H1 (cell line): ENCODE measurements around the gene FAM83B. TPM values are rescaled to one million over a fixed set of nuclear protein-coding genes. Genes with fewer than 3 reads are reported as not detected.

ENCODE experiments used
- CTCF ChIA-PET: fragments of 300-600 bp; sonication (Branson Sonifier 250); formaldehyde crosslinking; loops from one replicate; lab custom pipeline; 2021; ENCODE audit not compliant: partially characterized antibody; lab: Charles Lee
- POLR2A ChIA-PET: fragments of 300-600 bp; sonication (Branson Sonifier 250); formaldehyde crosslinking; loops from one replicate; lab custom pipeline; 2021; ENCODE audit warnings: inconsistent platforms; ENCODE audit not compliant: partially characterized antibody; lab: Charles Lee
- DNase-seq, 2 experiments: peaks; one replicate each; pipeline versions ENCODE4 v3.0.0 to v3.0.0-alpha.2; 2010 to 2022; ENCODE audit warnings: low spot score in 2 of 2, low read depth in 1 of 2, mixed read lengths in 1 of 2
- FAIRE-seq: peaks from 2 replicates; lab custom pipeline; 2011; peaks lifted over from hg19 to GRCh38; lab: Jason Lieb, UNC
- H2AFZ ChIP-seq: 2 replicates; pipeline ENCODE4 v1.8.1; 2012; ENCODE audit warnings: low read length, inconsistent platforms
- H2AK5ac ChIP-seq: 2 replicates; pipeline ENCODE4 v1.6.1; 2013; ENCODE audit warnings: low read depth, low read length
- H2BK120ac ChIP-seq: replicated peaks from 2 replicates; pipeline ENCODE3; 2013; ENCODE audit warnings: low read depth, low read length, inconsistent platforms
- H2BK12ac ChIP-seq: 2 replicates; pipeline ENCODE4 v1.6.1; 2013; ENCODE audit warnings: low read depth, low read length
- H2BK15ac ChIP-seq: 2 replicates; pipeline ENCODE4 v1.6.1; 2013; ENCODE audit warnings: low read length
- H2BK20ac ChIP-seq: 2 replicates; pipeline ENCODE4 v1.6.1; 2013; ENCODE audit warnings: low read length
- H2BK5ac ChIP-seq: 2 replicates; pipeline ENCODE4 v1.6.1; 2013; ENCODE audit warnings: low read depth, low read length
- H3K14ac ChIP-seq: 2 replicates; pipeline ENCODE4 v1.6.1; 2013; ENCODE audit warnings: inconsistent platforms; ENCODE audit not compliant: insufficient read length
- H3K18ac ChIP-seq: 2 replicates; pipeline ENCODE4 v1.6.1; 2013; ENCODE audit warnings: low read length; ENCODE audit errors: extremely low read depth
- H3K23ac ChIP-seq: 2 replicates; pipeline ENCODE4 v1.6.1; 2013; ENCODE audit warnings: inconsistent platforms; ENCODE audit not compliant: insufficient read length
- H3K23me2 ChIP-seq: 2 replicates; pipeline ENCODE4 v1.6.1; 2013; ENCODE audit warnings: low read depth, low read length
- H3K27ac ChIP-seq: 2 replicates; pipeline ENCODE4 v1.6.1; 2011; ENCODE audit warnings: low read depth, low read length, inconsistent platforms
- H3K27me3 ChIP-seq, 4 experiments: replicated peaks in 1 of 4; 1 replicate in 1 of 4; 2 replicates in 3 of 4; pipeline versions ENCODE4 v1.6.1 to v1.8.1; 2011 to 2013; ENCODE audit warnings: low read length in 3 of 4, mild to moderate bottlenecking in 3 of 4, inconsistent platforms in 2 of 4, mixed read lengths in 2 of 4, moderate library complexity in 1 of 4; ENCODE audit not compliant: control insufficient read depth in 3 of 4, insufficient read depth in 3 of 4; ENCODE audit errors: extremely low read depth in 1 of 4
- H3K36me3 ChIP-seq, 4 experiments: 2 replicates each; pipeline versions ENCODE4 v1.6.1 to v1.8.1; 2011 to 2013; ENCODE audit warnings: mild to moderate bottlenecking in 4 of 4, low read length in 3 of 4, moderate library complexity in 2 of 4, control low read depth in 1 of 4, inconsistent platforms in 1 of 4; ENCODE audit not compliant: insufficient read depth in 4 of 4, control insufficient read depth in 2 of 4
- H3K4ac ChIP-seq: replicated peaks from 2 replicates; pipeline ENCODE3; 2013; ENCODE audit warnings: low read length, low read depth, mixed read lengths, inconsistent platforms; ENCODE audit not compliant: insufficient read length
- H3K4me1 ChIP-seq, 4 experiments: replicated peaks in 1 of 4; 1 replicate in 1 of 4; 2 replicates in 3 of 4; pipeline versions ENCODE4 v1.6.1 to v1.8.1; 2011 to 2013; ENCODE audit warnings: low read length in 3 of 4, inconsistent platforms in 2 of 4, mixed read lengths in 1 of 4; ENCODE audit not compliant: insufficient read depth in 4 of 4, control insufficient read depth in 3 of 4
- H3K4me2 ChIP-seq, 2 experiments: 2 replicates each; pipeline versions ENCODE4 v1.6.1 to v1.8.1; 2011 to 2013; ENCODE audit warnings: low read depth in 2 of 2, low read length in 2 of 2, control low read depth in 1 of 2, inconsistent platforms in 1 of 2, mild to moderate bottlenecking in 1 of 2; ENCODE audit not compliant: insufficient read depth in 1 of 2
- H3K4me3 ChIP-seq, 4 experiments: fragments of 200-600, 300-600 bp in 1 of 4; sonication (generic), shearing (Covaris generic), sonication (Bioruptor Twin) in 1 of 4; 2 replicates each; pipeline versions ENCODE4 v1.5.1 to v1.8.1; 2011 to 2016; ENCODE audit warnings: low read length in 4 of 4, low read depth in 3 of 4, control low read depth in 2 of 4, inconsistent platforms in 2 of 4, mild to moderate bottlenecking in 2 of 4, mixed read lengths in 1 of 4, moderate library complexity in 1 of 4; ENCODE audit not compliant: insufficient read depth in 2 of 4; ENCODE audit errors: extremely low read depth in 1 of 4
- H3K56ac ChIP-seq: replicated peaks from 2 replicates; pipeline ENCODE3; 2013; ENCODE audit warnings: low read depth, mild to moderate bottlenecking, mixed read lengths, low read length, inconsistent platforms; ENCODE audit not compliant: insufficient read length
- H3K79me1 ChIP-seq: 2 replicates; pipeline ENCODE4 v1.6.1; 2013; ENCODE audit warnings: low read depth, low read length, control low read depth
- H3K79me2 ChIP-seq, 2 experiments: 2 replicates each; pipeline versions ENCODE4 v1.6.1 to v1.8.1; 2012 to 2013; ENCODE audit warnings: low read length in 2 of 2, mild to moderate bottlenecking in 2 of 2, inconsistent platforms in 1 of 2; ENCODE audit not compliant: insufficient read depth in 2 of 2, control insufficient read depth in 1 of 2
- H3K9ac ChIP-seq, 4 experiments: replicated peaks in 1 of 4; 1 replicate in 1 of 4; 2 replicates in 3 of 4; pipeline versions ENCODE4 v1.6.1 to v1.8.1; 2011 to 2013; ENCODE audit warnings: low read depth in 3 of 4, low read length in 3 of 4, control low read depth in 2 of 4, mild to moderate bottlenecking in 2 of 4, moderate library complexity in 2 of 4, inconsistent platforms in 1 of 4; ENCODE audit errors: extremely low read depth in 1 of 4
- H3K9me3 ChIP-seq, 2 experiments: 2 replicates each; pipeline versions ENCODE4 v1.6.1 to v1.8.1; 2012 to 2013; ENCODE audit warnings: mild to moderate bottlenecking in 2 of 2, moderate library complexity in 2 of 2, control low read depth in 1 of 2, inconsistent platforms in 1 of 2, low read depth in 1 of 2, low read length in 1 of 2, mixed read lengths in 1 of 2; ENCODE audit not compliant: insufficient read depth in 2 of 2
- H4K20me1 ChIP-seq, 2 experiments: replicated peaks in 1 of 2; 2 replicates each; pipeline versions ENCODE3 to v1.8.1; 2011 to 2013; ENCODE audit warnings: inconsistent platforms in 2 of 2, low read length in 2 of 2, mild to moderate bottlenecking in 1 of 2; ENCODE audit not compliant: insufficient read depth in 2 of 2, control insufficient read depth in 1 of 2
- H4K5ac ChIP-seq: 2 replicates; pipeline ENCODE4 v1.6.1; 2013; ENCODE audit warnings: low read length, low read depth, mixed read lengths, inconsistent platforms; ENCODE audit not compliant: insufficient read length
- H4K8ac ChIP-seq: 2 replicates; pipeline ENCODE4 v1.8.0; 2013; ENCODE audit warnings: mild to moderate bottlenecking, moderate library complexity, low read length, inconsistent platforms; ENCODE audit not compliant: insufficient read depth; ENCODE audit errors: extremely low read depth
- H4K91ac ChIP-seq: replicated peaks from 2 replicates; pipeline ENCODE3; 2013; ENCODE audit warnings: low read length, mixed read lengths, inconsistent platforms; ENCODE audit not compliant: insufficient read length
- CBX5 ChIP-seq: fragments of 300-800, 300-1000 bp; sonication (generic); IDR thresholded peaks from 2 replicates; pipeline ENCODE4 v1.7.1; 2016; ENCODE audit warnings: antibody characterized with exemption, low read length, low read depth
- CTCF ChIP-seq, 3 experiments: IDR thresholded peaks; 1 replicate in 2 of 3; 2 replicates in 1 of 3; pipeline versions ENCODE4 v1.5.1 to v1.6.1; 2011; ENCODE audit warnings: low read length in 3 of 3, mild to moderate bottlenecking in 3 of 3, inconsistent platforms in 2 of 3, low read depth in 1 of 3, moderate library complexity in 1 of 3; ENCODE audit not compliant: insufficient read depth in 1 of 3; ENCODE audit errors: control extremely low read depth in 1 of 3
- RAD21 ChIP-seq, 2 experiments: IDR thresholded peaks in 1 of 2; conservative IDR thresholded peaks in 1 of 2; 2 replicates each; pipeline ENCODE4 v1.6.1; 2011; ENCODE audit warnings: low read depth in 2 of 2, low read length in 2 of 2, improper control_type of control experiment in 1 of 2, inconsistent platforms in 1 of 2, mild to moderate bottlenecking in 1 of 2, moderate library complexity in 1 of 2
- WGBS, 2 experiments: shearing (Covaris generic) in 1 of 2; methylation state at CpG; one replicate each; pipeline versions ENCODE4 v1.1.6 to v1.1.7; 2013 to 2015; ENCODE audit warnings: low lambda C conversion rate in 2 of 2, mixed read lengths in 2 of 2, inconsistent platforms in 1 of 2, low coverage in 1 of 2, missing lambda C conversion rate in 1 of 2; ENCODE audit not compliant: insufficient replicate concordance in 2 of 2, insufficient coverage in 1 of 2, insufficient read length in 1 of 2; ENCODE audit errors: extremely low coverage in 1 of 2, missing lambda C conversion rate in 1 of 2; 5-methylcytosine and 5-hydroxymethylcytosine counted together
- polyA plus RNA-seq, 7 experiments: library from polyadenylated mRNA; depleted of rRNA in 3 of 7; stranded (reverse) in 5 of 7; unstranded in 2 of 7; fragments of >200 nt in 5 of 7; fragments of 200-250 nt in 2 of 7; gene quantifications; 1 replicate in 5 of 7; 2 replicates in 1 of 7; 4 replicates in 1 of 7; pipeline versions ENCODE4 v1.2.1 to v1.2.3, GENCODE V29; 2011 to 2013; ENCODE audit warnings: missing spikeins in 2 of 7, mixed read lengths in 2 of 7
- total RNA-seq: library from RNA; stranded (reverse); fragmentation: NEBNext Ultra II Directional; extraction: Animal tissue kit (Norgen Biotek cat#: 25700); gene quantifications from 2 replicates; pipeline ENCODE4 v1.2.1, GENCODE V29; 2021

Gene FAM83B
- total and polyA plus RNA-seq, 2 of the 8 experiments (the other 6 are each of a cell fraction or from before 2014, with no cell fraction given) = 0.71 to 5.7 TPM

- H3K56ac ChIP-seq = no peak overlapping the region
- no peak for FAIRE-seq
- H2AFZ ChIP-seq = no peak overlapping the region
- no peak overlapping the region for H3K27ac ChIP-seq
- TF ChIP-seq RAD21 (IDR thresholded peaks at IDR 0.05 in 1 of 2, conservative IDR thresholded peaks at IDR 0.05 in 1 of 2; ENCODE audit: low read depth in 2 of 2, low read length in 2 of 2) = peak; percentile 58 to 62
- TF ChIP-seq CTCF (IDR thresholded peaks at IDR 0.05; ENCODE audit: control extremely low read depth in 1 of 3, insufficient read depth in 1 of 3, low read depth in 1 of 3, low read length in 3 of 3) = peak in 2 of 3 experiments; percentile 17 to 28; a peak in 2 of 4 replicates
- TF ChIP-seq CBX5 = no peak
- TF ChIP-seq, all 59 proteins: peak for 2
- Histone ChIP-seq H3K9ac (no peak overlapping the region), H2BK120ac (no peak overlapping the region), H3K4me3 (no peak overlapping the region), H3K4me2 (no peak overlapping the region), H2BK15ac (no peak overlapping the region), H3K4me1 (no peaks in the 10 kb centered on the region), H3K9me3 (no peaks in the 10 kb centered on the region), H4K5ac (no peak overlapping the region), H3K79me1 (no peaks in the 10 kb centered on the region), H3K23ac (no peak overlapping the region), H3K36me3 (no peaks in the 10 kb centered on the region), H3K79me2 (no peaks in the 10 kb centered on the region), H3K4ac (no peak overlapping the region), H2BK5ac (no peak overlapping the region), H2BK12ac (no peak overlapping the region), H2BK20ac (no peak overlapping the region), H3K14ac (no peak overlapping the region), H4K8ac (no peak overlapping the region), H3K27me3 (no peaks in the 10 kb centered on the region), H3K18ac (no peak overlapping the region), H4K91ac (no peak overlapping the region), H2AK5ac (no peak overlapping the region), H3K23me2 (no peaks in the 10 kb centered on the region), H4K20me1 (no peaks in the 10 kb centered on the region)
- ChIA-PET CTCF (interaction anchor here (1.4 kb wide), 1 partner anchor 114 kb away, joined by 4 read pairs; no protein-coding TSS in a partner anchor), POLR2A (no interaction called here)
- 86% methylated on average over 2 of the region's 2 CpGs; no CpG with 5 or more reads in 1 of the 2 experiments for WGBS, 2 experiments
- DNase-seq = no peak
These were observed 32.1 kb downstream of the FAM83B start for GRCh38 chr6:54878718-54879117.
